IPS DF 6.9 (cell line): ENCODE measurements around the gene KMT2C.
"Not testable (repeated sequence)": the region's sequence is repeated elsewhere in the genome, so short reads cannot be mapped to it uniquely, and the experiment has no call there.

Source experiments
- DNase-seq: peaks from one replicate; pipeline ENCODE4 v3.0.0-alpha.2; 2013; ENCODE audit warnings: low read depth, low spot score
- H3K27ac ChIP-seq: one replicate; pipeline ENCODE4 v1.5.1; 2013; ENCODE audit warnings: low read length, control low read depth
- H3K27me3 ChIP-seq: 2 replicates; pipeline ENCODE4 v1.6.1; 2013; ENCODE audit warnings: mild to moderate bottlenecking, low read length; ENCODE audit not compliant: control insufficient read depth, insufficient read depth
- H3K36me3 ChIP-seq: 2 replicates; pipeline ENCODE4 v1.6.1; 2013; ENCODE audit warnings: low read length; ENCODE audit not compliant: control insufficient read depth, insufficient read depth
- H3K4me1 ChIP-seq: 2 replicates; pipeline ENCODE4 v1.6.1; 2013; ENCODE audit warnings: low read length; ENCODE audit not compliant: control insufficient read depth, insufficient read depth
- H3K4me3 ChIP-seq: 2 replicates; pipeline ENCODE4 v1.5.1; 2013; ENCODE audit warnings: mild to moderate bottlenecking, low read length
- H3K9me3 ChIP-seq: 2 replicates; pipeline ENCODE4 v1.6.1; 2013; ENCODE audit warnings: low read length, inconsistent platforms; ENCODE audit not compliant: control insufficient read depth, insufficient read depth
- WGBS: extraction: QIAGEN DNeasy Blood & Tissue Kit; methylation state at CpG from one replicate; pipeline ENCODE4 v1.1.7; 2013; ENCODE audit warnings: mixed read lengths, missing lambda C conversion rate; ENCODE audit not compliant: insufficient read length, insufficient coverage; 5-methylcytosine and 5-hydroxymethylcytosine counted together

The KMT2C gene

GRCh38 chr7:152402384-152403250 is 33.2 kb downstream of the KMT2C start:
- no peak for DNase-seq

GRCh38 chr7:152399344-152399743 is 36.5 kb downstream of the KMT2C start:
- Histone ChIP-seq H3K4me3 (no peak overlapping the region), H3K4me1 (no peaks in the 10 kb centered on the region), H3K9me3 (peaks cover 4% of the 10 kb centered on the region), H3K27ac (no peak overlapping the region), H3K27me3 (no peaks in the 10 kb centered on the region), H3K36me3 (no peaks in the 10 kb centered on the region)
- no peak for DNase-seq

More at GRCh38 chr7:152402384-152403250, 33.2 kb downstream of the KMT2C start:
- Histone ChIP-seq H3K27me3 (no peaks in the 10 kb centered on the region), H3K9me3 (peaks cover 12% of the 10 kb centered on the region), H3K36me3 (no peaks in the 10 kb centered on the region), H3K27ac (no peak overlapping the region), H3K4me1 (no peaks in the 10 kb centered on the region), H3K4me3 (no peak overlapping the region)
- WGBS: no CpG with 5 or more reads among the region's 5 CpGs

GRCh38 chr7:152395112-152395511 is 40.7 kb downstream of the KMT2C start:
- Histone ChIP-seq H3K4me1 (no peaks in the 10 kb centered on the region), H3K27me3 (no peaks in the 10 kb centered on the region), H3K36me3 (no peaks in the 10 kb centered on the region), H3K27ac (no peak overlapping the region), H3K9me3 (no peaks in the 10 kb centered on the region), H3K4me3 (no peak overlapping the region)
- DNase-seq: no peak
- no CpG with 5 or more reads among the region's 7 CpGs for WGBS

- not testable (repeated sequence) for H3K27me3 ChIP-seq, H3K9me3 ChIP-seq, H3K4me1 ChIP-seq, H3K4me3 ChIP-seq, H3K36me3 ChIP-seq, H3K27ac ChIP-seq
- DNase-seq: peak; percentile 16
- 100% methylated on average over 1 of the region's 3 CpGs for WGBS
Observed at GRCh38 chr7:152394214-152394613, 41.6 kb downstream of the KMT2C start.

GRCh38 chr7:152392254-152392653 is 43.5 kb downstream of the KMT2C start:
- no peak for DNase-seq
- H3K27me3 ChIP-seq: no peaks in the 10 kb centered on the region
- H3K36me3 ChIP-seq: no peaks in the 10 kb centered on the region
- H3K4me1 ChIP-seq: no peaks in the 10 kb centered on the region
- H3K9me3 ChIP-seq: no peaks in the 10 kb centered on the region
- no peak overlapping the region for H3K4me3 ChIP-seq
- H3K27ac ChIP-seq: no peak overlapping the region
- no CpG with 5 or more reads among the region's 1 CpG for WGBS

GRCh38 chr7:152386136-152386764 is 49.6 kb downstream of the KMT2C start:
- not testable (repeated sequence) for H3K27ac ChIP-seq, H3K27me3 ChIP-seq, DNase-seq, H3K4me1 ChIP-seq, H3K4me3 ChIP-seq, H3K9me3 ChIP-seq, H3K36me3 ChIP-seq
- WGBS: no CpG with 5 or more reads among the region's 5 CpGs

- not testable (repeated sequence) for H3K27ac ChIP-seq, H3K9me3 ChIP-seq, H3K36me3 ChIP-seq, H3K27me3 ChIP-seq, DNase-seq, H3K4me3 ChIP-seq, H3K4me1 ChIP-seq
- no CpG with 5 or more reads among the region's 4 CpGs for WGBS
Observed at GRCh38 chr7:152384235-152385200, 51.3 kb downstream of the KMT2C start.

- WGBS: no CpG with 5 or more reads among the region's 9 CpGs
- H3K36me3 ChIP-seq: no peaks in the 10 kb centered on the region
- no peak overlapping the region for H3K4me3 ChIP-seq
- H3K4me1 ChIP-seq: no peaks in the 10 kb centered on the region
- DNase-seq: no peak
- H3K27ac ChIP-seq: no peak overlapping the region
- no peaks in the 10 kb centered on the region for H3K27me3 ChIP-seq
- H3K9me3 ChIP-seq: no peaks in the 10 kb centered on the region; the same call in 1 of the 2 replicates
Observed at GRCh38 chr7:152383341-152384234, 52.2 kb downstream of the KMT2C start.

GRCh38 chr7:152382244-152382643 is 53.6 kb downstream of the KMT2C start:
- H3K9me3 ChIP-seq: no peaks in the 10 kb centered on the region; the same call in 1 of the 2 replicates
- 100% methylated on average over 1 of the region's 1 CpG for WGBS
- no peaks in the 10 kb centered on the region for H3K4me1 ChIP-seq
- no peak overlapping the region for H3K27ac ChIP-seq
- no peaks in the 10 kb centered on the region for H3K36me3 ChIP-seq
- no peak for DNase-seq
- H3K27me3 ChIP-seq: no peaks in the 10 kb centered on the region
- H3K4me3 ChIP-seq: no peak overlapping the region
